Trophoblast cell (in vitro differentiated cells and primary cell): ENCODE data around the gene DHX30.

Experiments
- DNase-seq, 2 donors: peaks; one replicate each; pipeline ENCODE4 v3.0.0-alpha.2; 2016
- H2AFZ ChIP-seq: 2 replicates; pipeline ENCODE4 v1.6.1; 2013; ENCODE audit warnings: low read length, moderate library complexity, mild to moderate bottlenecking; ENCODE audit not compliant: insufficient read depth, poor library complexity
- H2AK5ac ChIP-seq: 2 replicates; pipeline ENCODE4 v1.6.1; 2013; ENCODE audit warnings: mild to moderate bottlenecking, low read length
- H2BK120ac ChIP-seq: 2 replicates; pipeline ENCODE4 v1.6.1; 2013; ENCODE audit warnings: low read length, mild to moderate bottlenecking, moderate library complexity; ENCODE audit not compliant: insufficient read depth, poor library complexity
- H2BK12ac ChIP-seq: 2 replicates; pipeline ENCODE4 v1.6.1; 2013; ENCODE audit warnings: mild to moderate bottlenecking, low read length, moderate library complexity
- H2BK5ac ChIP-seq: 2 replicates; pipeline ENCODE4 v1.6.1; 2013; ENCODE audit warnings: low read length, low read depth, moderate library complexity, mild to moderate bottlenecking; ENCODE audit not compliant: poor library complexity
- H3K14ac ChIP-seq: 2 replicates; pipeline ENCODE4 v1.6.1; 2013; ENCODE audit warnings: mild to moderate bottlenecking, low read length
- H3K18ac ChIP-seq: 2 replicates; pipeline ENCODE4 v1.6.1; 2013; ENCODE audit warnings: mild to moderate bottlenecking, low read length
- H3K23ac ChIP-seq: 2 replicates; pipeline ENCODE4 v1.6.1; 2013; ENCODE audit warnings: low read length
- H3K27ac ChIP-seq: 2 replicates; pipeline ENCODE4 v1.5.1; 2013; ENCODE audit warnings: low read depth, mild to moderate bottlenecking, inconsistent platforms, low read length, moderate library complexity
- H3K27me3 ChIP-seq: 2 replicates; pipeline ENCODE4 v1.6.1; 2013; ENCODE audit warnings: inconsistent platforms, mild to moderate bottlenecking, low read length, moderate library complexity; ENCODE audit not compliant: insufficient read depth
- H3K36me3 ChIP-seq, 2 experiments: 1 replicate in 1 of 2; 2 replicates in 1 of 2; pipeline ENCODE4 v1.6.1; 2013; ENCODE audit warnings: low read length in 2 of 2, mild to moderate bottlenecking in 2 of 2, moderate library complexity in 1 of 2; ENCODE audit not compliant: insufficient read depth in 2 of 2, control insufficient read depth in 1 of 2
- H3K4ac ChIP-seq: 2 replicates; pipeline ENCODE4 v1.6.1; 2013; ENCODE audit warnings: low read depth, mild to moderate bottlenecking, low read length, moderate library complexity
- H3K4me1 ChIP-seq, 2 experiments: 1 replicate in 1 of 2; 2 replicates in 1 of 2; pipeline ENCODE4 v1.6.1; 2013; ENCODE audit warnings: low read length in 2 of 2, mild to moderate bottlenecking in 2 of 2, moderate library complexity in 1 of 2; ENCODE audit not compliant: insufficient read depth in 2 of 2, control insufficient read depth in 1 of 2
- H3K4me2 ChIP-seq: 2 replicates; pipeline ENCODE4 v1.6.1; 2013; ENCODE audit warnings: inconsistent platforms, mild to moderate bottlenecking, low read length, moderate library complexity
- H3K4me3 ChIP-seq: 2 replicates; pipeline ENCODE4 v1.5.1; 2013; ENCODE audit warnings: mild to moderate bottlenecking, low read depth, low read length, inconsistent platforms
- H3K79me1 ChIP-seq: one replicate; pipeline ENCODE4 v1.6.1; 2013; ENCODE audit warnings: low read length
- H3K79me2 ChIP-seq: 2 replicates; pipeline ENCODE4 v1.6.1; 2013; ENCODE audit warnings: low read length, mild to moderate bottlenecking; ENCODE audit not compliant: control insufficient read depth, insufficient read depth, poor library complexity
- H3K9ac ChIP-seq: 2 replicates; pipeline ENCODE4 v1.6.1; 2013; ENCODE audit warnings: mild to moderate bottlenecking, low read length
- H3K9me3 ChIP-seq: 2 replicates; pipeline ENCODE4 v1.6.1; 2013; ENCODE audit warnings: low read depth, mild to moderate bottlenecking, control low read depth, inconsistent platforms, low read length; ENCODE audit not compliant: insufficient read depth
- H4K12ac ChIP-seq: 2 replicates; pipeline ENCODE4 v1.6.1; 2013; ENCODE audit warnings: low read depth, mild to moderate bottlenecking, low read length, moderate library complexity
- H4K8ac ChIP-seq: 2 replicates; pipeline ENCODE4 v1.6.1; 2013; ENCODE audit warnings: low read depth, mild to moderate bottlenecking, low read length, moderate library complexity
- H4K91ac ChIP-seq: one replicate; pipeline ENCODE4 v1.6.1; 2013; ENCODE audit warnings: low read depth, mild to moderate bottlenecking, low read length, moderate library complexity
- WGBS: extraction: QIAGEN DNeasy Blood & Tissue Kit; methylation state at CpG from one replicate; pipeline ENCODE4 v1.1.7; 2013; ENCODE audit warnings: missing lambda C conversion rate; ENCODE audit not compliant: insufficient read length, insufficient coverage; ENCODE audit errors: extremely low coverage; 5-methylcytosine and 5-hydroxymethylcytosine counted together

DHX30 gene

GRCh38 chr3:47848599-47849117 is 45.7 kb downstream of the DHX30 start:
- no peak overlapping the region for H3K14ac ChIP-seq
- H2BK5ac ChIP-seq, result no peak overlapping the region
- H3K79me1 ChIP-seq, result no peaks in the 10 kb centered on the region
- no peak overlapping the region for H2AK5ac ChIP-seq
- H3K36me3 ChIP-seq, result peaks cover 85 to 95% of the 10 kb centered on the region in 2 experiments
- no CpG with 5 or more reads among the region's 23 CpGs for WGBS
- H3K18ac ChIP-seq, result no peak overlapping the region
- no peak overlapping the region for H2BK12ac ChIP-seq
- no peaks in the 10 kb centered on the region for H3K27me3 ChIP-seq
- H4K8ac ChIP-seq, result no peak overlapping the region
- no peak overlapping the region for H3K4ac ChIP-seq
- H4K12ac ChIP-seq, result no peak overlapping the region
- H3K4me1 ChIP-seq, result no peaks in the 10 kb centered on the region
- peaks cover 5% of the 10 kb centered on the region for H3K9me3 ChIP-seq
- H3K27ac ChIP-seq, result no peak overlapping the region
- H3K9ac ChIP-seq, result no peak overlapping the region
- H3K4me3 ChIP-seq, result peak overlapping the region; percentile 33
- H3K4me2 ChIP-seq, result no peak overlapping the region
- DNase-seq, result no peak
- no peak overlapping the region for H2AFZ ChIP-seq
- H3K23ac ChIP-seq, result no peak overlapping the region
- no peaks in the 10 kb centered on the region for H3K79me2 ChIP-seq
- no peak overlapping the region for H2BK120ac ChIP-seq
- H4K91ac ChIP-seq, result no peak overlapping the region

- no peak overlapping the region for H2BK12ac ChIP-seq
- H2AFZ ChIP-seq, result no peak overlapping the region
- no peak overlapping the region for H3K23ac ChIP-seq
- no peak overlapping the region for H2AK5ac ChIP-seq
- DNase-seq, result no peak
- H3K18ac ChIP-seq, result no peak overlapping the region
- no peak overlapping the region for H2BK5ac ChIP-seq
- H4K8ac ChIP-seq, result no peak overlapping the region
- no peak overlapping the region for H4K12ac ChIP-seq
- H3K79me2 ChIP-seq, result no peaks in the 10 kb centered on the region
- no peak overlapping the region for H3K4me3 ChIP-seq
- no peak overlapping the region for H3K27ac ChIP-seq
- H3K27me3 ChIP-seq, result no peaks in the 10 kb centered on the region
- peaks cover 88 to 95% of the 10 kb centered on the region in 2 experiments for H3K36me3 ChIP-seq
- no peak overlapping the region for H3K4me2 ChIP-seq
- no peaks in the 10 kb centered on the region for H3K79me1 ChIP-seq
- H3K9me3 ChIP-seq, result peaks cover 5% of the 10 kb centered on the region
- no peak overlapping the region for H3K4ac ChIP-seq
- no peak overlapping the region for H3K9ac ChIP-seq
- no CpG with 5 or more reads among the region's 14 CpGs for WGBS
- no peak overlapping the region for H2BK120ac ChIP-seq
- no peak overlapping the region for H4K91ac ChIP-seq
- no peaks in the 10 kb centered on the region for H3K4me1 ChIP-seq
- H3K14ac ChIP-seq, result no peak overlapping the region
Measured at GRCh38 chr3:47849186-47849698, 46.3 kb downstream of the DHX30 start.

GRCh38 chr3:47849699-47850563 is 47.0 kb downstream of the DHX30 start:
- WGBS, result no CpG with 5 or more reads among the region's 35 CpGs

GRCh38 chr3:47850564-47851410 is 47.8 kb downstream of the DHX30 start:
- Histone ChIP-seq H3K14ac (no peak overlapping the region), H3K27me3 (no peaks in the 10 kb centered on the region), H3K4me3 (no peak overlapping the region), H3K4me2 (no peak overlapping the region), H4K91ac (no peak overlapping the region), H4K12ac (no peak overlapping the region), H3K4me1 (no peaks in the 10 kb centered on the region), H2BK12ac (no peak overlapping the region), H3K23ac (no peak overlapping the region), H3K79me1 (no peaks in the 10 kb centered on the region), H2AK5ac (no peak overlapping the region), H3K9me3 (peaks cover 5% of the 10 kb centered on the region), H2AFZ (no peak overlapping the region), H3K27ac (no peak overlapping the region), H2BK5ac (no peak overlapping the region), H4K8ac (no peak overlapping the region), H3K36me3 (peaks cover 94 to 97% of the 10 kb centered on the region in 2 experiments), H3K79me2 (no peaks in the 10 kb centered on the region), H3K9ac (no peak overlapping the region), H2BK120ac (no peak overlapping the region), H3K4ac (no peak overlapping the region), H3K18ac (no peak overlapping the region)
- no peak for DNase-seq
- no CpG with 5 or more reads among the region's 14 CpGs for WGBS

More at GRCh38 chr3:47849699-47850563, 47.0 kb downstream of the DHX30 start:
- H3K14ac ChIP-seq, result no peak overlapping the region
- H3K36me3 ChIP-seq, result peaks cover 89 to 95% of the 10 kb centered on the region in 2 experiments
- no peak overlapping the region for H3K18ac ChIP-seq
- no peak overlapping the region for H3K9ac ChIP-seq
- H4K12ac ChIP-seq, result no peak overlapping the region
- no peak for DNase-seq
- H2BK12ac ChIP-seq, result no peak overlapping the region
- peaks cover 5% of the 10 kb centered on the region for H3K9me3 ChIP-seq
- H2BK120ac ChIP-seq, result no peak overlapping the region
- no peaks in the 10 kb centered on the region for H3K79me2 ChIP-seq
- no peak overlapping the region for H3K4me3 ChIP-seq
- H4K8ac ChIP-seq, result no peak overlapping the region
- H2AK5ac ChIP-seq, result no peak overlapping the region
- no peak overlapping the region for H3K23ac ChIP-seq
- no peak overlapping the region for H3K4ac ChIP-seq
- no peak overlapping the region for H2BK5ac ChIP-seq
- no peaks in the 10 kb centered on the region for H3K4me1 ChIP-seq
- H4K91ac ChIP-seq, result no peak overlapping the region
- H3K27me3 ChIP-seq, result no peaks in the 10 kb centered on the region
- H2AFZ ChIP-seq, result no peak overlapping the region
- no peak overlapping the region for H3K27ac ChIP-seq
- no peak overlapping the region for H3K4me2 ChIP-seq
- H3K79me1 ChIP-seq, result no peaks in the 10 kb centered on the region
